Breast epithelium (tissue), 4 donors: ENCODE results near the gene PSMB8. TPM values are rescaled to one million over a fixed set of nuclear protein-coding genes. Genes with fewer than 3 reads are reported as not detected.

Source experiments
- DNase-seq, 2 donors: peaks; one replicate each; pipeline ENCODE4 v3.0.0-alpha.2; 2019; ENCODE audit warnings: low spot score in 2 of 2
- H3K27ac ChIP-seq, 2 donors: fragments of 200-600 bp; sonication (generic) in 1 of 2; one replicate each; pipeline ENCODE4 v1.5.1; 2016 to 2019; ENCODE audit warnings: mild to moderate bottlenecking in 1 of 2
- H3K27me3 ChIP-seq, 2 donors: fragments of 200-600 bp; sonication (generic) in 1 of 2; one replicate each; pipeline versions ENCODE4 v1.5.1 to v1.6.0; 2017 to 2019; ENCODE audit warnings: control low read depth in 1 of 2, mild to moderate bottlenecking in 1 of 2
- H3K36me3 ChIP-seq: fragments of 200-600 bp; one replicate; pipeline ENCODE4 v1.5.1; 2019
- H3K4me1 ChIP-seq, 2 donors: fragments of 200-600 bp; sonication (generic); one replicate each; pipeline ENCODE4 v1.5.1; 2016 to 2019; ENCODE audit warnings: control low read depth in 1 of 2
- H3K4me3 ChIP-seq, 3 donors: fragments of 200-600 bp; sonication (generic); 1 replicate in 2 of 3; 2 replicates in 1 of 3; pipeline ENCODE4 v1.5.1; 2016 to 2019; ENCODE audit warnings: mild to moderate bottlenecking in 3 of 3, moderate library complexity in 2 of 3
- H3K9me3 ChIP-seq, 2 donors: fragments of 200-600 bp; sonication (generic) in 1 of 2; one replicate each; pipeline ENCODE4 v1.5.1; 2016 to 2019; ENCODE audit warnings: control low read depth in 1 of 2
- POLR2A ChIP-seq: fragments of 450-650 bp; IDR thresholded peaks from one replicate; pipeline ENCODE4 v1.6.1; 2016; ENCODE audit warnings: antibody characterized with exemption, mild to moderate bottlenecking, moderate library complexity
- POLR2AphosphoS5 ChIP-seq, 3 donors: sonication (generic); formaldehyde crosslinking; IDR thresholded peaks; one replicate each; pipeline ENCODE4 v1.6.1; 2017; ENCODE audit warnings: antibody characterized with exemption in 3 of 3
- intact Hi-C: fragments of 100-400 bp; cut with DNase I; formaldehyde crosslinking; loops from one replicate; pipeline ENCODE4 v1.15.1; 2023; ENCODE audit warnings: low total_unique reads
- total RNA-seq, 3 donors: library from RNA; depleted of rRNA; stranded (reverse); fragments of >200 nt; gene quantifications; one replicate each; pipeline ENCODE4 v1.1.0, GENCODE V29; 2016
- TF ChIP-seq, protein P1 (sequence below), 3 donors: fragments of 450-650 bp; IDR thresholded peaks; one replicate each; pipeline ENCODE4 v1.5.1; 2016 to 2017; ENCODE audit warnings: antibody characterized with exemption in 3 of 3, mild to moderate bottlenecking in 3 of 3, moderate library complexity in 3 of 3

Gene PSMB8
- total RNA-seq, 3 donors from 2014 or later = 36.0 to 47.3 (median 44.9) TPM

DNA sequence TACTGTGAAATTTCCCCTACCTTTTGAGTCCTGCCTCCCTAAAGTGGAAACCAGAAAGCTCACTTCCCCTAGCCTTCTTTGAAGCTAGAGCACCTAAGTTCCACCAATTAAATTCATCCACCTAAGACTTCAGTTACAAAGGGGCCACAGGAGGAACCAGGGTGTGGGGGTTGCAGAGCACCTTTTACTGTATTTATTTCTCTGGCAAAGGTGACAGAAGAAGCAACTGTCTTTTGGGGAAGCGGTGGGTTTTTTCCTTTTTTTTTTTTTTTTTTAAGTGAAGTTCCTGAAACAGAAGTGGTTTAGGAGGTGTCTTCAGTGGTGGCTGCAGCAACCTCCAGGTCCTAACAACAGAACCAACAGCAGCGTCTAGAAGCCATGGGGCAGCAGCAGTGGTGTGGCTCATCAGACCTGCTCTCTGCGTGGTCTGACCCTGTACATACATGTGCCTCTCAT is 23.2 kb upstream of the PSMB8 start:
- no peaks in the 10 kb centered on the region for H3K9me3 ChIP-seq
- H3K27ac ChIP-seq = no peak overlapping the region
- H3K27me3 ChIP-seq = no peaks in the 10 kb centered on the region
- no peak for DNase-seq
- intact Hi-C loops = no loop called here
- no peaks in the 10 kb centered on the region for H3K4me1 ChIP-seq
- TF ChIP-seq, protein P1, sequence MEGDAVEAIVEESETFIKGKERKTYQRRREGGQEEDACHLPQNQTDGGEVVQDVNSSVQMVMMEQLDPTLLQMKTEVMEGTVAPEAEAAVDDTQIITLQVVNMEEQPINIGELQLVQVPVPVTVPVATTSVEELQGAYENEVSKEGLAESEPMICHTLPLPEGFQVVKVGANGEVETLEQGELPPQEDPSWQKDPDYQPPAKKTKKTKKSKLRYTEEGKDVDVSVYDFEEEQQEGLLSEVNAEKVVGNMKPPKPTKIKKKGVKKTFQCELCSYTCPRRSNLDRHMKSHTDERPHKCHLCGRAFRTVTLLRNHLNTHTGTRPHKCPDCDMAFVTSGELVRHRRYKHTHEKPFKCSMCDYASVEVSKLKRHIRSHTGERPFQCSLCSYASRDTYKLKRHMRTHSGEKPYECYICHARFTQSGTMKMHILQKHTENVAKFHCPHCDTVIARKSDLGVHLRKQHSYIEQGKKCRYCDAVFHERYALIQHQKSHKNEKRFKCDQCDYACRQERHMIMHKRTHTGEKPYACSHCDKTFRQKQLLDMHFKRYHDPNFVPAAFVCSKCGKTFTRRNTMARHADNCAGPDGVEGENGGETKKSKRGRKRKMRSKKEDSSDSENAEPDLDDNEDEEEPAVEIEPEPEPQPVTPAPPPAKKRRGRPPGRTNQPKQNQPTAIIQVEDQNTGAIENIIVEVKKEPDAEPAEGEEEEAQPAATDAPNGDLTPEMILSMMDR (IDR thresholded peaks at IDR 0.05) = no peak
- TF ChIP-seq POLR2AphosphoS5 (IDR thresholded peaks at IDR 0.05) = no peak
- no peak for TF ChIP-seq POLR2A
- no peaks in the 10 kb centered on the region for H3K36me3 ChIP-seq
- no peak overlapping the region for H3K4me3 ChIP-seq

DNA sequence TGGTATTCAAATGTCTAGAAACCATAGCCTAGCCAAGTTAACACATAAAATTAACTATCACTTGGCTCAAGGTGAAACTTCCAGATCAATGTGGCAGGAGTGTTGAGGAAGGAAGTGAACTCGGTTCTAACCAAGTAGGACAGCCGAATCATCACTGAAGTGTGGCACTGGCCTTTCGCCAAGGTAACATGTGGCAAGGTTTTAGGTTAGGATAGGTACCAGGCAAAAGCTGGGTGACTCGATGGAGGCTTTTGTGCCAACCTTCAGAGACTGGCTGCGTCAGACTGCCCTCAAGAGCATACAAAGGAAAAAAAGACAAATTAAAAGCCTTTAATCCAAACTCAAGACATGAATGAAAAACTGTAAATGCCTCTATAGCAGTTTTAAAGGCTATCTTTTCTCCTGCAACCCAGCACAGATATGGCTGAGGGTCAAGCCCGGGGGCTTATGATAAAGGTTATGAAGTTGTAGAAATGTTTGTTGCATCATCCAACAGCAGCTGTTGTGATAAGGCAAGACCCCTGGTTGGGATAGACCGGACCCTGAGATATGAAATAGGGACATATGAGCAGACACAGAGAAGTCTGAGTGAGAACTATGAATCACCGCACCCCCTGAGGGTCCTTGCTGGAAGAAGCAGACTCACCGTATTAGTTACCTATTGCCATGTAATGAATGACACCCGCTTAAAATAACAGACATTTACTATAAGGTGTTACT is 22.0 kb upstream of the PSMB8 start:
- Histone ChIP-seq H3K9me3 (no peaks in the 10 kb centered on the region), H3K27ac (no peak overlapping the region), H3K36me3 (no peaks in the 10 kb centered on the region), H3K4me3 (no peak overlapping the region), H3K4me1 (no peaks in the 10 kb centered on the region), H3K27me3 (no peaks in the 10 kb centered on the region)
- no peak for DNase-seq
- TF ChIP-seq POLR2AphosphoS5 (IDR thresholded peaks at IDR 0.05) (no peak), POLR2A (no peak)
- TF ChIP-seq, protein P1 (IDR thresholded peaks at IDR 0.05) = no peak
- intact Hi-C loops = no loop called here

DNA sequence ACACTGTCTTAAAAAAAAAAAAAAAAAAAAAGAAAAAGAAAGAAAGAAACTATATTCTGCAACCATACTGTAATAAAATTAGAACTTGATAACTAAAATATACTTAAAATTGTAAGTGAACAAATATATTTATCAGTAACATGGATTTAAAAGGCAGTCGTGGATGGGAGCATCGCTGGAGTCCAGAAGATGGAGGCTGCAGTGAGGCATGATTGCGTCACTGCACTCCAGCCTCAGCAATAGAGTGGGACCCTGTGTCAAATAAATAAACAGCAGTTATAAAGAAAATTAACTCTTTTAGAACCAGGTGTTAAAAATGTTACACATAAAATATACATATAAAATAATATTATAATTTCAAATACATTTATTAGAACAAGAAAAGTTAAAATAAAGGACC is 18.9 kb upstream of the PSMB8 start:
- no peak for TF ChIP-seq POLR2A
- no peak for TF ChIP-seq POLR2AphosphoS5 (IDR thresholded peaks at IDR 0.05)
- TF ChIP-seq, protein P1 (IDR thresholded peaks at IDR 0.05) = no peak
- Histone ChIP-seq H3K4me3 (no peak overlapping the region), H3K27me3 (no peaks in the 10 kb centered on the region), H3K27ac (no peak overlapping the region), H3K4me1 (no peaks in the 10 kb centered on the region), H3K36me3 (no peaks in the 10 kb centered on the region), H3K9me3 (no peaks in the 10 kb centered on the region)
- no peak for DNase-seq
- intact Hi-C loops = no loop called here

DNA sequence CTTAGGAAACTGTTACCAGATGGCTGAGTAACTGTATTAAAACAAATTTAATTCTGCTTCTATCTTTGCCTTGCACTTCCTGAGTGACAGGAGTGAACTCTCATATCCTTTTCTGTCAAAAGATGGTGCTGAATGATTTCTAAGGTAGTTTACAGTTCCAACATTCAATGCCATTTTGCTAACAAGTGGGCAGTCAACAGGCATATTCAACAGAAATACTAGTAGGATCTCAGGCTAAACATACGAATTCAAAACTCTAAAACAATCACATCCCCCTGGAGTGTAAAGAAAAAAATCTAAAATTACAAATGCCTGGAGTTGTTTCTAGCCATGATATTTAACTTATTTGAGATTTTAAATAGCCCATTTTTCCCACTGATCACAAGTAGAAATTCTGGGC is 16.8 kb upstream of the PSMB8 start:
- H3K27ac ChIP-seq = peak overlapping the region; percentile 45 to 67
- no peak for TF ChIP-seq POLR2AphosphoS5 (IDR thresholded peaks at IDR 0.05)
- TF ChIP-seq POLR2A = no peak
- TF ChIP-seq, protein P1 (IDR thresholded peaks at IDR 0.05) = no peak
- no peaks in the 10 kb centered on the region for H3K4me1 ChIP-seq
- H3K36me3 ChIP-seq = no peaks in the 10 kb centered on the region
- no peak for DNase-seq
- no peaks in the 10 kb centered on the region for H3K27me3 ChIP-seq
- intact Hi-C loops = no loop called here
- no peak overlapping the region for H3K4me3 ChIP-seq
- no peaks in the 10 kb centered on the region for H3K9me3 ChIP-seq

DNA sequence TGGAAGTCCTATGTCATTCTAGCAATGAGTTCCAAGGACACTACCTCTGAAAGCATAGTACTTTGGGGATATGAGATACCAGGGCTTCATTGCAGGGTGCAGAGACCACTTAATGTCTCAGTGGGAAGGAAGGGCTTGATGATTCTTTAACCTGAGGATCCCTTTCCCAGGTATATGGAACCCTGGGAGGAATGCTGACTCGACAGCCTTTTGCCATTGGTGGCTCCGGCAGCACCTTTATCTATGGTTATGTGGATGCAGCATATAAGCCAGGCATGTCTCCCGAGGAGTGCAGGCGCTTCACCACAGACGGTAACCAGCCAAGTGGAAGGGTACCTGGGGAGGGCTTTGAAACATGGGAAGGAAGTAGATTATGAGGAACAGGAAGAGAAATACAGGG is 14.3 kb upstream of the PSMB8 start:
- intact Hi-C loops = no loop called here
- no peaks in the 10 kb centered on the region for H3K27me3 ChIP-seq
- no peak overlapping the region for H3K4me3 ChIP-seq
- H3K27ac ChIP-seq = no peak overlapping the region
- no peaks in the 10 kb centered on the region for H3K4me1 ChIP-seq
- H3K9me3 ChIP-seq = no peaks in the 10 kb centered on the region
- DNase-seq = no peak
- TF ChIP-seq POLR2AphosphoS5 (IDR thresholded peaks at IDR 0.05) (no peak), POLR2A (no peak)
- H3K36me3 ChIP-seq = no peaks in the 10 kb centered on the region
